HG03442 (cell line): ENCODE measurements around the gene MAEA.

Source experiments
- ATAC-seq: cut with Tn5 transposase; IDR thresholded peaks from one replicate; pipeline ENCODE4 v1.9.1; 2021; ENCODE audit warnings: mild to moderate bottlenecking, moderate library complexity; ENCODE audit not compliant: unreplicated experiment

MAEA gene

DNA sequence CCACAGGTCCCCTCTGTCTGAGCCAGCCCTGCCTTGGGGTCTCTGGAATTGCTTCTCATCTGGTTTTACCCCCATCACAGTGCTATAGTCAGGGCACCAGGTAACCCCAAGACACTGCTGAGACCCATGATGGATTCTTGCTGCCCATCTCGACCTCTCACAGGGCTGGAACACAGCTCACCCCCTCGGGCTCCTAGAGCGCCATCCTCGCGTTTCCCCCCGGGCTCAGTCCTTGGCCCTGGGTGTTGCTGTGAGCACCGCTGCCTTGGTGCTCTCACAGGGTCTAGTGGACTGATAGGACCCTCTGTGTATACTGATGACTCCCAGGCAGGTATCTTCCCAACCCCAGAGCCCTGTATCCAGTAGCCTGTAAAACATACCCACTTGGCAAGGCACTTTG is 8.8 kb downstream of the MAEA start:
- ATAC-seq = no peak

DNA sequence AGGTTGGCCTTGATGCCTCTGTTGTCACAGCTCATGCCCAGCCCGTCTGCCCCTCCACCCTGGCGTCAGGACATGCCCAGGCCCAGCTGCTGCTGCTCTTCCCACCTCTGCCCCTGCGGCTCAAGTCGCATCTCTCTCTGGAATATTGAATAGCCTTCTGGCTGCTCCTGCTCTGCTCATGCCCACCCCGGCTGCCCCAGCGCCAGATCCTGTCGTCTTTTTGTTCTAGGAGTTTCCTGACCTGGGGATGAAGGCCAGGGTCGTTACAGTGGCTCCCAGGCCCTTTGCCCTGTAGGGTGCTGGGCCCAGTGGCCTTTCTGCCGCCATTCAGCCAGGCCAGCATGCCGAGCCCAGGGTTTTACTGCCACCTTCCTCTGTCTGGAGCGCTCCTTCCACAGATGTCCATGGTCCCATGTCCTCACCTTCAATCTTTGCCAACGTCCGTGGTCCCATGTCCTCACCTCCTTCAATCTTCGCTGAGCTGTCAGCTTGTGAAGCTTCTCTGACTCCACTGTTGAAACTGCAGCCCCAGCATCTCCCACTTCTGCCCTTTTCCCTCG is 9.7 kb downstream of the MAEA start:
- no peak for ATAC-seq

DNA sequence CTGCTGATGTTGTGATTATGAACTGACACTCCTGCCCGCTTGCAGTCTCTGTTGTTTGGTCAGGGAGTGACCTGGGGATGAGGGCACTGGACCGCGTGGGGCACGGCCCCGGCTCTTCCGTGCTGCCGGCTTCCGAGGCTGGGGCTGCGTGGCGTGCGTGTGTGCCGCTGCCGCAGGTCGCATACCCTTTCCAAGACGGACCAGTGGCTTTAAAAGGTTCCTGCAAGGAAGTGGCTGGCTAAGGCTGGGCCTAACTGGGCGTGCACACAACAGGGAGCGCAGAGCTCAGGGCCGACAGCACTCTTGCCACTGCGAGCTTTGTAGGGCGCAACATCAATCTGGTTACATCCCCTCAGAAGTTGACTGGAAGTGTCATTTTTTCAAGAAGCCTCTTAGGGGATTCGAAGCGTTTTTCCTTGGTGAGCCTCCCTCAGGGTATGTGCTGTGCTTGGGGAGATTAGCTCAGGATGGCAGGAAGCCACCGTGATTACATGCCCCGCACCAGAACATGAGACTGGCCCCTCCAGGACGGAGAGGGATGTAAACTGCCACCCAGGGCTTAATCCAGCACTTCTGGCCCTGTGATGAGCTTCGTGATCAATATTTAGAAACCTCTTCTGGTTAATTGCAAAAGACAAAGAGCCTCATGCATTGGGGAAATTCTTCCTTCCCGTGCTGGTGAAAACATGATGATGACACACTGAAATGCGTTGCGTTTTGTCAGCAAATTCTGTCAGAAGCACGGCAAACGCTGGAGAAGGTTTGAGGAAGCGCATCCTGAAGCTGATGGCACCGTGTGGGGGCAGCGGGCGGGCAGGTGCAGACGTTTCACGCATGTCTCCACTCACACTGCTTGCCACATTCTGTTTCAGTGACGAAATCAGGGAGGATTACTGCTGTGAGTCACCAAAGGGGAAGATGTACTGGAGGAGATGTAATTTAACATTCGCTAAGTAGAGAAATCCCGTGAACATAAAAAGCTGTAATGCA is 11.1 kb downstream of the MAEA start:
- no peak for ATAC-seq

DNA sequence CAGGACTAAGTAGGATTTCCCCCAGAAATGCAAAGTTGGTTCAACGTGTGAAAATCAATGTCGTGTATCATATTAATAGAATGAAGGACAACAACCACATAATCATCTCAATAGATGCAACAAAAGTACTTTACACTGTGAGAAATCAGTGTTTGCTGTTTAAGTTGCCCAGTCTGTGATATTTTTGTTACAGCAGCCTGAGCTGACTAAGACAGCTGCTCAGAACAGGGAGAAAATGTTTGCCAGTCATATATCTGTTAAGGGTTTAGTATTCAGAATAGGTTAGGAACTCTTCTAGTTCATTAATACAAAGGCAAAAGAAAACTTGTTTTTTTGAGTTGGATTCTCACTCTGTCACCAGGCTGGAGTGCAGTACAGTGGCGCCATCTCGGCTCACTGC is 12.5 kb downstream of the MAEA start:
- ATAC-seq = no peak

DNA sequence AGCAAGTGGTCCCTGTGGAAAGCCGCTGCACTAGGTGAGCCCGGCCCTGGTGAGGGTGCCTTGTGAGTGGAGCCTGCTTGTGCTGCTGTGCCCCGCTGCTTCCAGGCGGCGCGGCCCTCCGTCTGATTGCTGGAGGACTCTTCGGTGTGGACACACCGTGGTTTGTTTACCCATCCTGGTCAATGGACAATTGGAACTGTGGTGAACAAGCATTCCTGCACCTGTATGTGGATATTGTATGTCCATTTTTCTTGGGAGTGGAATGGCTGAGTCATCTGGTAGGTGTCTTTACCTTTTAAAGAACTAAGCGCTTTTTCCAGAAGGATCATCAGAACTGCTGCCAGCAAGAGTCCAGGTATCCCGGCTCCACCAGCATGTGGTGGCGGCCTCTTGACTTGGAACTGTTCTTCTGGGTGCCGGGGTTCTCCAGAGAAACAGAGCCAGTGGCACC is 15.6 kb downstream of the MAEA start:
- ATAC-seq = no peak

DNA sequence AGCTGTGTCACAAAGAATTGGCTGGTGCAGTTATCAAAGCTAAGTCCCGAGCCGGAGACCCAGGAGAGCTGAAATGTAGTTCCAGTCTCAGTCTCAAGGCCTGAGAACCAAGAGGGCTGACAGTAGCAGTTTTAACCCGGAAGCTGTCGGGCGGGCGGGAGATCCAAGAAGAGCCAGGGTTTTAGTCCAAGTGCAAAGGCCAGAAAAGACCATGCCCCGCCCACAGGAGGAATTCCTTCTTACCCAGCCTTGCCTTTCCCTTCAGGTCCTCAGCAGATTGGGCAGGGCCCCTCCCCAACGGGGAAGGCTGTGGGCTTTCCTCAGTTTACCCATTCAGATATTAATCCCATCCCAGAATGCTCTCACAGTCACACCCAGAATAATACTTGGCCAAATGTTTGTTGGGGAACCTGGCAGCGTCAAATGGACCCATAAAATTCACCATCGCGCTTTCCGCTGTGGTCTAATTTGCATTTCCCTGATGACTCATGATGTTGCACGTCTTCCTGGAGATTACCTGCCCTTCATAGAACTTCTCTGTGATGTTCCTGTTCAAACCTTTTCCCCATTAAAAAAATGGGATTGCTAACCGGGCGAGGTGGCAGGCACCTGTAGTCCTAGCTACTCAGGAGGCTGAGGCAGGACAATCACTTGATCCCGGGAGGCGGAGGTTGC is 16.2 kb downstream of the MAEA start:
- no peak for ATAC-seq

DNA sequence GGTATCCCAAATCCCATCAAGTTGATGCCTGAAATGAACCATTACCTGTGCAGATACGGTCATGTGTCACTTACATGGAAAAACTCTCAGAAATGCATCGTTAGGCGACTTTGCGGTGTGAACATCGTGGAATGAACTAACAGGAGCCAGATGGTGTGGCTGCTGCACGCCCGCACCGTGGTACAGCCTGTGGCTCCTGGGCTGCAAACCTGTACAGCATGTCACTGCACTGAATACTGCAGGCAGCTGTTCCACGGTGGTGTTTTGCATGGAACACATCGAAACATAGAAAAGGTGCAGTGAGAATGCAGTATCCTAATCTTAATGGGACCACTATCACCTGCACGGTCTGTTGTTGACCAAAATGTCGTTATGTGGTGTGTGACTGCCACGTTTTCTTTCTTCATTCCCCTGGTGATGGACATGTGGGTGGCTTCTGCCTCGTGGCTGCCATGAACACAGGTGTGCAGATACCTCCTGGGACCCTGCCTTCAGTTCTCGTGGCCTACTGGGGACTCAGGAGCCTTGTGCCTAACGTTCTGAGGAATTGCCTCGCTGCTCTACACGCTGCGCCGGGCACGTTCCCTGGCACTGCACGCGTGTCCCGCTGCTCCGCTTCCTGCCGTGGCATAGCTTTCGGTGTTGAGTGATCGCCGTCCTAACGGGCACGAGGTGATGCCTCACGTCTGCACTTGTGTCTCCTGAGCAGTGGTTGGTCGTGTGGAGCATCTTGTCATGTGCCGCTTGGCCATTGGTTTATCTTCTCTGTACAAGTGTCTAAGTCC is 18.5 kb downstream of the MAEA start:
- ATAC-seq = no peak

GRCh38 chr4:1309261-1310010 is 19.7 kb downstream of the MAEA start:
- no peak for ATAC-seq

DNA sequence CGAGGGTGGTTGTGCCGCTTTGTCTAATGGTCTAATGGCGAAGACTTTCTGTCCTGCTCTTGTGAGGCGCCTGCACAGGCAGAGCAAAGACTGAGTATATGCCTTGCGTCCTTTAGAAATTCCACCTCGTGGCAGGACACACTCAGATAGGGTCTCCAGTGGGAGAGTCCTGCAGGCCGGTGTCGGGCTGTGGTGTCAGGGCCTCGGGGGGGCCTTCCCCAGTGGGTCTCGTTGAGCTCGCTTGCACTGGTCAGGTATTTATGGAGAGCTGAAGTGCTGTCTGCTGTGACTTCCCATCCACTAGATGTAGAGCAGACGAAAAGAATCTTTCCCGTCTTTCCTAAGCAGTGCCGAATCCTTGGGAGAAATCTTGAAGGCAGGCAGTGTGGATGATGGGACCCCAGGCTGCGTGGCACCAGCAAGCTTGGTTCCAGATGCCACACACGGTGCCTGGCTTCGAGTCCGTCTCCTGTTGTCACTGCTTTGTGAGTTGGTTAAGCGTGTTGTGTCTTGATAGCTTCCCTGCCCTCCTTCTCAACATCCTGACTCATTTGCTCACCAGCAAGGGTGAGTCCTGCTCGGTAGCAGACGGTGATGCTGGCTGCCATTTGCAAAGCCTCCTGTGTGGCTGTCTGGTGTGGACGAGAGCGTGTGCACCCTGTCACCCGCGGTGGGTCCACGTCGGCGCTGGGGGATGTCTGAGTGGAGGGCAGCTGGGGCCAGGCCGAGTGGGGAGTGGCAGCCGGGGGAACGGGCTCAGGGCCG is 20.5 kb downstream of the MAEA start:
- no peak for ATAC-seq

GRCh38 chr4:1310796-1311631 is 21.3 kb downstream of the MAEA start:
- ATAC-seq = no peak

DNA sequence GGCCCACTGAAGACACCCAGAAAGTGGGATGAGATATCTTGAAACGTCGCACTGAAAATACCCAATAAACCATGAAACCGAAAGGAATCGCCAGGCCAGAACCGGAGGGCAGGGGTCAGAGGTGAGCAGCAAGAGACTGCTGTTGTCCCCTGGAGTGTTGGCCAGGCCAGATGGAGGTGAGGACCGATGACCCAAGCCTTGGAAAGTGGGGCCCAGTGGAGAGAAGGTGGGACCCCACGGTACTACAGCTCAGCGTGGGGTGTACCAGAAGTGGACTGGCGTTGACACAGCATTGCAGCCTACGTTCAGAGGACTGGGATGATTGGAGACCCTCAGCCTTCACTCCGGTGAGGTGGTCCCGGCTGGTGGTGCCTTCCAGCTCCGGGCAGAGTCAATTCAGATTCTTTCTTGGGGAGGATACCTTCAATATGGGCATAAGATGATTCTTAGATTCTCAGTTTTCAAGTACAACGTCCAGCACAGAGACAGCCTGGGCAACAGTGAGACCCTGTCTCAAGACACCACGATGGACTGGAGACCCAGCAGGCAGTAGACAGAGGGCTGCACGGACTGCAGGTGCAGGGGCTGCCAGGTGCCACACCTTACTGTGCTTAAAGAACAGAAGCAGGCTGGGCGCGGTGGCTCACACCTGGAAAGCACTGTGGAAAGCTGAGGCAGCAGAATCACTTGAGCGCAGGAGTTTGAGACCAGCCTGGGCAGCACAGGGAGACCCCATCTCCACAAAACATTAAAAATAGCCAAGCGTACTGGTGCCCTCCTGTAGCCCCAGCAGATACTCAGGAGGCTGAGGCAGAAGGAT is 23.3 kb downstream of the MAEA start:
- ATAC-seq = no peak

DNA sequence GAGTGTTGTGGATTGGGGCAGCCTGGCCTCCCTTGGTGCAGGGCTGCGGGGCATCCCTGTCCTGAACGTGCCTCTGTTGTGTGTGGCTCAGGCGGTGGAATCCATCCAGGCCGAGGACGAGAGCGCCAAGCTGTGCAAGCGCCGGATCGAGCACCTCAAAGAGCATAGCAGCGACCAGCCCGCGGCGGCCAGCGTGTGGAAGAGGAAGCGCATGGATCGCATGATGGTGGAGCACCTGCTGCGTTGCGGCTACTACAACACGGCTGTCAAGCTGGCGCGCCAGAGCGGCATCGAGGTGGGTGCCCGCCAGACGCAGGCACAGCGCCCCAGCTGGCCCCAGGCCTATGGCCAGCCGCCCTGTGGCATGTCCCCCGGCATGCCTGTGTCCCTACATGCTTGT is 25.6 kb downstream of the MAEA start:
- no peak for ATAC-seq

- no peak for ATAC-seq
Observed at GRCh38 chr4:1315836-1316536, 26.3 kb downstream of the MAEA start.

GRCh38 chr4:1316537-1317168 is 27.0 kb downstream of the MAEA start:
- ATAC-seq = no peak

DNA sequence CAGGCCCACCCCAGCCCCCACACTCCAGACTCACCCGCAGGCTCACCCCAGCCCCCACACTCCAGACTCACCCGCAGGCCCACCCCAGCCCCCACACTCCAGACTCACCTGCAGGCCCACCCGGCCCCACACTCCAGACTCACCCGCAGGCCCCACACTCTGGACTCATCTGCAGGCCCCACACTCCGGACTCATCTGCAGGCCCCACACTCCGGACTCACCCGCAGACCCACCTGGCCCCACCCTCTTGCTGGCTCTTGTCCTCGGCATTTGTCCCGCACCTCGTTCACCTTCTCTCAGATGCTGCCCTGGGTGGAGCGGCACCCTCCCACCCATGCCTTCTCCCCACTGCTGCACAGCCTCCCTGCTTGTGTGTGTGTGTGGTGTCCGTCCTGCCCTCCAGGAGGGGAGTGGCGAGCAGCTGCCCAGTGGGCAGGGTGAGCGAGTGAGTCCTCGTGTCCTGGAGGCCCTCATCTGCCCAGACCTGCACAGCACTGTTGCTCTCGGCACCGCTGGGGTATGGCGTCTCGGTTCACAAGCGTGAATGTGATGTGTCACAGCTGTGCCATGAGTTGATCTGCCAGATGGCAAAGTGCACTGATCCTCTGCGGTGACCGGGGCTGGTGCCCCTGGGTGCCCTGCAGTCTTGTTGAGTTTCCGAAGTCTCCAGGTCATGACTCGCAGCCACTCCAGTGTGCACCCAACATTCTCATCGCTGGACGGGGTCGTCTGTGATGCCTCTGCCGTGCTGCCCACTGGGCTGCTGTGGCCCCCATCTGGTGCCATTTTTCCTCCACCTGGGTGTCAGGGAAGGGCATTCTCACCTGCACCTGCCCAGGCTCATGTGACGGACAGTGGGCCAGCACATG is 27.7 kb downstream of the MAEA start:
- no peak for ATAC-seq

DNA sequence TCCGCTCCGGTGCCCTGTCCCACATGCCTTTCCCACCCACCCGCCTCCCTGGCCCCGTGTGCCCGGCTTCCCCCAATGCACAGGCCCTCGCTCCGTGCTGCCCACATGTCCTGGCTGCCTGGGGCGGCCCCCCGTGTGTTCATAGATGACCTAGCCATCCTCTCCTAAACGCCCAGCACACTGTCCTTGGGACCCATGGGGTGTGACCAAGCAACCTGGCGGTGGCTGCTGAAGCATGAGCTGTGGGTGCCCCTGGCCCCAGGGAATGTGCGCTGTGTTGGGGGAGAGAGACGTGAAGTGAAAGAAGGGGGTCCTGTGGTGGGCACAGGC is 28.3 kb downstream of the MAEA start:
- ATAC-seq = no peak
